CD14-positive monocyte (primary cell): ENCODE results near the gene TMEM243. TPM values are rescaled to one million over a fixed set of nuclear protein-coding genes. Genes with fewer than 3 reads are reported as not detected.

ENCODE experiments used
- DNase-seq, 3 donors: peaks; one replicate each; pipeline ENCODE4 v3.0.0-alpha.2; 2011 to 2022
- H2AFZ ChIP-seq: 2 replicates; pipeline ENCODE4 v1.6.0; 2012; ENCODE audit warnings: mild to moderate bottlenecking, low read depth, low read length, inconsistent platforms; ENCODE audit not compliant: insufficient read depth, poor library complexity, severe bottlenecking
- H3K27ac ChIP-seq, 2 donors: 1 replicate in 1 of 2; 2 replicates in 1 of 2; pipeline ENCODE4 v1.5.1; 2012 to 2013; ENCODE audit warnings: low read length in 2 of 2, control low read depth in 1 of 2, inconsistent platforms in 1 of 2, low read depth in 1 of 2, mild to moderate bottlenecking in 1 of 2
- H3K27me3 ChIP-seq, 2 donors: one replicate each; pipeline versions ENCODE4 v1.6.0 to v1.6.1; 2011 to 2013; ENCODE audit warnings: low read length in 2 of 2; ENCODE audit not compliant: control insufficient read depth in 2 of 2, insufficient read depth in 2 of 2
- H3K36me3 ChIP-seq, 2 donors: replicated peaks in 1 of 2; 1 replicate in 1 of 2; 2 replicates in 1 of 2; pipeline versions ENCODE4 v1.5.1 to v1.6.1; 2012 to 2013; ENCODE audit warnings: low read length in 2 of 2, control low read depth in 1 of 2, inconsistent platforms in 1 of 2, mild to moderate bottlenecking in 1 of 2; ENCODE audit not compliant: insufficient read depth in 2 of 2, control insufficient read depth in 1 of 2
- H3K4me1 ChIP-seq, 2 donors: 1 replicate in 1 of 2; 2 replicates in 1 of 2; pipeline versions ENCODE4 v1.5.1 to v1.6.1; 2012 to 2013; ENCODE audit warnings: low read length in 2 of 2, control low read depth in 1 of 2, inconsistent platforms in 1 of 2, mild to moderate bottlenecking in 1 of 2, moderate library complexity in 1 of 2; ENCODE audit not compliant: insufficient read depth in 2 of 2, control insufficient read depth in 1 of 2
- H3K4me2 ChIP-seq: replicated peaks from 2 replicates; pipeline ENCODE3; 2012; ENCODE audit warnings: low read length, moderate library complexity, mild to moderate bottlenecking; ENCODE audit not compliant: poor library complexity, severe bottlenecking; ENCODE audit errors: extremely low read depth
- H3K4me3 ChIP-seq, 3 experiments: fragments of 200-600 bp in 1 of 3; sonication (generic) in 1 of 3; replicated peaks in 1 of 3; 1 replicate in 2 of 3; 2 replicates in 1 of 3; pipeline ENCODE4 v1.5.1; 2011 to 2013; ENCODE audit warnings: low read length in 3 of 3, mild to moderate bottlenecking in 3 of 3, control low read depth in 2 of 3, low read depth in 2 of 3, inconsistent platforms in 1 of 3, moderate library complexity in 1 of 3
- H3K79me2 ChIP-seq: 2 replicates; pipeline ENCODE4 v1.6.0; 2012; ENCODE audit warnings: mild to moderate bottlenecking, control low read depth, inconsistent platforms, low read length, moderate library complexity; ENCODE audit not compliant: insufficient read depth
- H3K9ac ChIP-seq: 2 replicates; pipeline ENCODE4 v1.6.0; 2017; ENCODE audit warnings: low read length, mild to moderate bottlenecking; ENCODE audit not compliant: insufficient read depth, poor library complexity, severe bottlenecking
- H3K9me3 ChIP-seq, 2 donors: replicated peaks in 1 of 2; 1 replicate in 1 of 2; 2 replicates in 1 of 2; pipeline versions ENCODE4 v1.5.1 to v1.6.1; 2012 to 2013; ENCODE audit warnings: low read length in 2 of 2, control low read depth in 1 of 2; ENCODE audit not compliant: control insufficient read depth in 1 of 2, insufficient read depth in 1 of 2
- H4K20me1 ChIP-seq: 2 replicates; pipeline ENCODE4 v1.6.0; 2012; ENCODE audit warnings: mild to moderate bottlenecking, low read length, control low read depth, moderate library complexity; ENCODE audit not compliant: insufficient read depth
- H3K27ac Mint-ChIP-seq, 7 donors: one replicate each; pipeline ENCODE4 v1.8.0; 2020; ENCODE audit warnings: mild to moderate bottlenecking in 7 of 7, mixed read lengths in 7 of 7, moderate library complexity in 6 of 7, inconsistent platforms in 2 of 7
- H3K27me3 Mint-ChIP-seq, 3 donors: one replicate each; pipeline ENCODE4 v1.8.0; 2021 to 2022; ENCODE audit warnings: low read depth in 3 of 3, mild to moderate bottlenecking in 3 of 3, mixed read lengths in 3 of 3, moderate library complexity in 3 of 3, inconsistent platforms in 1 of 3
- H3K36me3 Mint-ChIP-seq, 2 donors: one replicate each; pipeline ENCODE4 v1.8.0; 2020; ENCODE audit warnings: mixed read lengths in 2 of 2, inconsistent platforms in 1 of 2, mild to moderate bottlenecking in 1 of 2
- H3K4me1 Mint-ChIP-seq: one replicate; pipeline ENCODE4 v1.8.0; 2020; ENCODE audit warnings: mild to moderate bottlenecking, mixed read lengths
- H3K4me3 Mint-ChIP-seq, 2 donors: one replicate each; pipeline ENCODE4 v1.8.0; 2020; ENCODE audit warnings: mild to moderate bottlenecking in 2 of 2, mixed read lengths in 2 of 2, moderate library complexity in 1 of 2
- H3K9me3 Mint-ChIP-seq, 7 donors: one replicate each; pipeline ENCODE4 v1.8.0; 2020 to 2022; ENCODE audit warnings: mixed read lengths in 7 of 7, mild to moderate bottlenecking in 6 of 7, moderate library complexity in 6 of 7, inconsistent platforms in 2 of 7
- WGBS: methylation state at CpG from one replicate; pipeline ENCODE4 v1.1.5; 2013; ENCODE audit warnings: missing lambda C conversion rate; ENCODE audit not compliant: insufficient coverage; 5-methylcytosine and 5-hydroxymethylcytosine counted together
- intact Hi-C, 2 donors: fragments of 100-400 bp; cut with micrococcal nuclease; formaldehyde crosslinking; loops; one replicate each; pipeline versions ENCODE4 v1.15.0 to v1.15.1; 2023
- polyA plus RNA-seq, 3 donors: library from polyadenylated mRNA; depleted of rRNA in 1 of 3; unstranded in 2 of 3; stranded (reverse) in 1 of 3; fragments of 300-500 nt in 2 of 3; fragments of >200 nt in 1 of 3; fragmentation: Illumina TruSeq in 2 of 3; gene quantifications; 1 replicate in 2 of 3; 2 replicates in 1 of 3; pipeline ENCODE4 v1.2.3, GENCODE V29; 2012 to 2021
- TF ChIP-seq, protein P1 (sequence below): fragments of 200-600 bp; IDR thresholded peaks from one replicate; pipeline ENCODE4 v1.8.0; 2022; ENCODE audit warnings: antibody characterized with exemption, mild to moderate bottlenecking

TMEM243 gene
- polyA plus RNA-seq, 3 donors = 24.9 to 43.8 (median 30.8) TPM

DNA sequence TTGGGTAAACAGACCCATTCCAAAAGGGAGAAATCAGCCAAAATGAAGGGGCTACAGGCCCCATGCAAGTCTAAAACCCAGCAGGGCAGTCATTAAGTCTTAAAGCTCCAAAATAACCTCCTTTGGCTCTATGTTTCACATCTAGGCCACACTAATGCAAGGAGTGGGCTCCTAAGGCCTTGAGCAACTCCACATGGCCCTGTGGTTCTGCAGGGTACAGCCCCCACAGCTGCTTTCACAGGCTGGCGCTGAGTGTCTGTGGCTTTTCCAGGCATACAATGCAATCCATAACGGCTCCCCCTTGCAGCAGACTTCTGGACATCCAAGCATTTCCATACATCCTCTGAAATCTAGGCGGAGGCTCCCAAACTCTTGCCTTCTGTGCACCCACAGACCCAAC lies 9.0 kb downstream of the TMEM243 start:
- peaks cover 2 to 17% of the 10 kb centered on the region in 2 donors for H3K36me3 ChIP-seq
- H4K20me1 ChIP-seq = peaks cover 96% of the 10 kb centered on the region
- no peak overlapping the region for H2AFZ ChIP-seq
- H3K4me3 Mint-ChIP-seq = no peak overlapping the region
- H3K27ac ChIP-seq = no peak overlapping the region
- no peak overlapping the region for H3K4me3 ChIP-seq
- H3K9me3 Mint-ChIP-seq = peaks cover 9 to 23% (median 11%) of the 10 kb centered on the region in 7 donors
- WGBS = 75% methylated on average over 3 of the region's 3 CpGs
- intact Hi-C loops = loop anchor here (10.0 kb wide), 1 partner anchor 56 kb away; the partner anchor contains the start of gene DMTF1 (in 2 of the 2)
- H3K79me2 ChIP-seq = peaks cover 95% of the 10 kb centered on the region
- no peaks in the 10 kb centered on the region for H3K27me3 ChIP-seq
- peaks cover 27% of the 10 kb centered on the region for H3K4me1 Mint-ChIP-seq
- H3K36me3 Mint-ChIP-seq = peaks cover 21 to 31% of the 10 kb centered on the region in 2 donors
- H3K27me3 Mint-ChIP-seq = no peaks in the 10 kb centered on the region
- H3K27ac Mint-ChIP-seq = no peak overlapping the region
- peaks cover 13 to 14% of the 10 kb centered on the region in 2 donors for H3K9me3 ChIP-seq
- TF ChIP-seq, protein P1, sequence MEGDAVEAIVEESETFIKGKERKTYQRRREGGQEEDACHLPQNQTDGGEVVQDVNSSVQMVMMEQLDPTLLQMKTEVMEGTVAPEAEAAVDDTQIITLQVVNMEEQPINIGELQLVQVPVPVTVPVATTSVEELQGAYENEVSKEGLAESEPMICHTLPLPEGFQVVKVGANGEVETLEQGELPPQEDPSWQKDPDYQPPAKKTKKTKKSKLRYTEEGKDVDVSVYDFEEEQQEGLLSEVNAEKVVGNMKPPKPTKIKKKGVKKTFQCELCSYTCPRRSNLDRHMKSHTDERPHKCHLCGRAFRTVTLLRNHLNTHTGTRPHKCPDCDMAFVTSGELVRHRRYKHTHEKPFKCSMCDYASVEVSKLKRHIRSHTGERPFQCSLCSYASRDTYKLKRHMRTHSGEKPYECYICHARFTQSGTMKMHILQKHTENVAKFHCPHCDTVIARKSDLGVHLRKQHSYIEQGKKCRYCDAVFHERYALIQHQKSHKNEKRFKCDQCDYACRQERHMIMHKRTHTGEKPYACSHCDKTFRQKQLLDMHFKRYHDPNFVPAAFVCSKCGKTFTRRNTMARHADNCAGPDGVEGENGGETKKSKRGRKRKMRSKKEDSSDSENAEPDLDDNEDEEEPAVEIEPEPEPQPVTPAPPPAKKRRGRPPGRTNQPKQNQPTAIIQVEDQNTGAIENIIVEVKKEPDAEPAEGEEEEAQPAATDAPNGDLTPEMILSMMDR = no peak
- DNase-seq = no peak
- H3K4me2 ChIP-seq = no peak overlapping the region
- H3K4me1 ChIP-seq = peaks cover 0 to 14% of the 10 kb centered on the region in 2 donors
- no peak overlapping the region for H3K9ac ChIP-seq

DNA sequence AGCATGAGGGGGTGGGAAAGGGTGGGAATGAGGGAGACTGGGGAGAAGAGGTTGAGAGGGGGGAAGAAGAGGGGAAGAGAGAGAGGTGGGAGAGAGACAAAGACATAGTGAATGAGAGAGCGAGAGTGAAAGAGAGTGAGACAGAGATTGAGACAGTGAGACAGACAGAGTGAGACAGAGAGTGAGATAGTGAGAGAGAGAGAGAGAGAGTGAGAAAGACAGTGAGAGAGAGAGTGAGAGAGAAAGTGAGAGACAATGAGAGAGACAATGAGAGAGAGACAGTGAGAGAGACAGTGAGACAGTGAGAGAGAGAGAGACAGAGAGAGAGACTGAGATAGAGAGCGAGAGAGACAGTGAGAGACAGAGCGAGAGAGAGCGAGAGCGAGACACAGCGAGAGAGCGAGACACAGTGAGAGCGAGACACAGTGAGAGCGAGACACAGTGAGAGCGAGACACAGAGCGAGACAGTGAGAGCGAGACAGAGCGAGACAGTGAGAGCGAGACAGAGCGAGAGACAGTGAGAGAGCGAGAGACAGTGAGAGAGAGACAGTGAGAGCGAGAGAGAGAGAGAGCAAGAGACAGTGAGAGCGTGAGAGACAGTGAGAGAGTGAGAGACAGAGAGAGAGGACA lies 10.1 kb downstream of the TMEM243 start:
- TF ChIP-seq, protein P1 = no peak
- H3K79me2 ChIP-seq = peaks cover 95% of the 10 kb centered on the region
- peaks cover 14 to 32% (median 20%) of the 10 kb centered on the region in 7 donors for H3K9me3 Mint-ChIP-seq
- H3K4me3 Mint-ChIP-seq = no peak overlapping the region
- H3K9ac ChIP-seq = no peak overlapping the region
- no peak overlapping the region for H3K4me2 ChIP-seq
- no peaks in the 10 kb centered on the region for H3K27me3 Mint-ChIP-seq
- no peak for DNase-seq
- H3K27ac ChIP-seq = no peak overlapping the region
- peak overlapping the region in 2 of 7 donors; percentile 6 to 65 for H3K27ac Mint-ChIP-seq
- peaks cover 0 to 14% of the 10 kb centered on the region in 2 donors for H3K4me1 ChIP-seq
- no peak overlapping the region for H2AFZ ChIP-seq
- intact Hi-C loops = no loop called here
- H3K27me3 ChIP-seq = no peaks in the 10 kb centered on the region
- WGBS = 96% methylated on average over 15 of the region's 18 CpGs
- peaks cover 96% of the 10 kb centered on the region for H4K20me1 ChIP-seq
- H3K4me3 ChIP-seq = no peak overlapping the region
- H3K36me3 Mint-ChIP-seq = peaks cover 23 to 37% of the 10 kb centered on the region in 2 donors
- peaks cover 23% of the 10 kb centered on the region in 2 donors for H3K9me3 ChIP-seq
- peaks cover 27% of the 10 kb centered on the region for H3K4me1 Mint-ChIP-seq
- H3K36me3 ChIP-seq = peaks cover 2 to 17% of the 10 kb centered on the region in 2 donors
